SK-N-SH (cell line): ENCODE measurements around the gene SMPD3. TPM values are rescaled to one million over a fixed set of nuclear protein-coding genes. Genes with fewer than 3 reads are reported as not detected.

Experiments used
- CTCF ChIA-PET: fragments of 300-600, 350-600 bp; formaldehyde crosslinking; extraction: SDS; loops from one replicate; lab custom pipeline; 2021; lab: Yijun Ruan, JAX
- POLR2A ChIA-PET: fragments of 350-600 bp; sonication (Branson Sonifier 250); formaldehyde crosslinking; extraction: SDS; loops from one replicate; lab custom pipeline; 2020; ENCODE audit warnings: antibody characterized with exemption, inconsistent platforms; lab: Yijun Ruan, JAX
- DNase-seq: peaks from one replicate; pipeline ENCODE4 v3.0.0; 2012
- H2AFZ ChIP-seq: fragments of 200-600 bp; sonication (generic); 2 replicates; pipeline ENCODE4 v1.8.1; 2016; ENCODE audit warnings: antibody characterized with exemption, mild to moderate bottlenecking, low read depth
- H3F3A ChIP-seq: fragments of 200-600 bp; sonication (generic); replicated peaks from 2 replicates; pipeline ENCODE3; 2016; ENCODE audit warnings: antibody characterized with exemption, mild to moderate bottlenecking; ENCODE audit not compliant: insufficient read depth
- H3K27ac ChIP-seq, 2 experiments: fragments of 200-500 bp in 1 of 2; fragments of 200-600 bp in 1 of 2; sonication (Bioruptor generic) in 1 of 2; sonication (generic), shearing (Covaris generic) in 1 of 2; 2 replicates each; pipeline versions ENCODE4 v1.5.1 to v1.6.1; 2014 to 2016; ENCODE audit warnings: low read depth in 2 of 2, inconsistent platforms in 1 of 2, low read length in 1 of 2, mild to moderate bottlenecking in 1 of 2, mixed read lengths in 1 of 2
- H3K27me3 ChIP-seq: fragments of 200-600 bp; sonication (generic), shearing (Covaris generic); 2 replicates; pipeline ENCODE4 v1.6.1; 2016; ENCODE audit warnings: mixed run types; ENCODE audit not compliant: insufficient read depth
- H3K36me3 ChIP-seq, 2 experiments: fragments of 200-500 bp in 1 of 2; fragments of 200-600 bp in 1 of 2; sonication (Bioruptor generic) in 1 of 2; sonication (generic) in 1 of 2; replicated peaks in 1 of 2; 2 replicates each; pipeline versions ENCODE3 to v1.5.1; 2014 to 2016; ENCODE audit warnings: low read length in 1 of 2, mild to moderate bottlenecking in 1 of 2; ENCODE audit not compliant: insufficient read depth in 2 of 2, control insufficient read depth in 1 of 2
- H3K4me1 ChIP-seq, 2 experiments: fragments of 200-500 bp in 1 of 2; fragments of 200-600 bp in 1 of 2; sonication (Bioruptor generic) in 1 of 2; sonication (generic), shearing (Covaris generic) in 1 of 2; 2 replicates each; pipeline versions ENCODE4 v1.5.1 to v1.6.1; 2014 to 2016; ENCODE audit warnings: low read depth in 1 of 2, low read length in 1 of 2, mixed run types in 1 of 2; ENCODE audit not compliant: insufficient read depth in 2 of 2, control insufficient read depth in 1 of 2
- H3K4me2 ChIP-seq: fragments of 200-600 bp; sonication (generic), shearing (Covaris generic); 2 replicates; pipeline ENCODE4 v1.6.1; 2017; ENCODE audit warnings: mixed run types
- H3K4me3 ChIP-seq, 2 experiments: fragments of 200-500 bp in 1 of 2; fragments of 200-600 bp in 1 of 2; sonication (Bioruptor generic) in 1 of 2; sonication (generic), shearing (Covaris generic) in 1 of 2; 2 replicates each; pipeline versions ENCODE4 v1.5.1 to v1.8.1; 2014 to 2016; ENCODE audit warnings: low read depth in 2 of 2, inconsistent platforms in 1 of 2, low read length in 1 of 2, mild to moderate bottlenecking in 1 of 2, mixed read lengths in 1 of 2, moderate library complexity in 1 of 2
- H3K79me2 ChIP-seq: fragments of 200-600 bp; sonication (generic); 2 replicates; pipeline ENCODE4 v1.8.1; 2017; ENCODE audit warnings: mild to moderate bottlenecking; ENCODE audit not compliant: insufficient read depth
- H3K9ac ChIP-seq: fragments of 200-600 bp; sonication (generic); 2 replicates; pipeline ENCODE4 v1.6.1; 2017; ENCODE audit warnings: mixed run types
- H3K9me2 ChIP-seq: fragments of 200-600 bp; sonication (generic); 2 replicates; pipeline ENCODE4 v1.6.1; 2017; ENCODE audit warnings: mixed run types
- H3K9me3 ChIP-seq: fragments of 200-600 bp; sonication (generic); 2 replicates; pipeline ENCODE4 v1.6.1; 2017; ENCODE audit warnings: mixed run types, mild to moderate bottlenecking, moderate library complexity
- H4K20me1 ChIP-seq: fragments of 200-600 bp; sonication (generic); 2 replicates; pipeline ENCODE4 v1.6.1; 2017; ENCODE audit warnings: mild to moderate bottlenecking, mixed run types; ENCODE audit not compliant: insufficient read depth
- CHD2 ChIP-seq: fragments of 150-350 bp; IDR thresholded peaks from 2 replicates; pipeline ENCODE4 v1.6.1; 2018; ENCODE audit warnings: low read length; ENCODE audit not compliant: partially characterized antibody
- EZH2phosphoT487 ChIP-seq: fragments of 200-600 bp; sonication (generic); IDR thresholded peaks from 2 replicates; pipeline ENCODE4 v1.6.1; 2017; ENCODE audit warnings: low read depth, mixed run types, mild to moderate bottlenecking, antibody characterized with exemption, moderate library complexity, borderline replicate concordance
- FOSL2 ChIP-seq: IDR thresholded peaks from 2 replicates; pipeline ENCODE4 v1.4.0; 2012; ENCODE audit warnings: low read depth, mild to moderate bottlenecking, moderate library complexity, borderline replicate concordance
- FOXM1 ChIP-seq: IDR thresholded peaks from 2 replicates; pipeline ENCODE4 v1.4.0; 2012; ENCODE audit warnings: low read depth, mild to moderate bottlenecking
- GABPA ChIP-seq: IDR thresholded peaks from 2 replicates; pipeline ENCODE4 v1.4.0; 2012; ENCODE audit warnings: low read depth, mild to moderate bottlenecking
- JUND ChIP-seq: IDR thresholded peaks from 2 replicates; pipeline ENCODE4 v1.4.0; 2012
- MEF2A ChIP-seq: IDR thresholded peaks from 2 replicates; pipeline ENCODE4 v1.4.0; 2012; ENCODE audit warnings: low read depth, borderline replicate concordance
- RCOR1 ChIP-seq: fragments of 150-350 bp; IDR thresholded peaks from 2 replicates; pipeline ENCODE4 v1.6.1; 2017; ENCODE audit warnings: antibody characterized with exemption, low read length
- SIN3A ChIP-seq: IDR thresholded peaks from 2 replicates; pipeline ENCODE4 v1.6.1; 2012; ENCODE audit warnings: low read depth, mild to moderate bottlenecking, low read length, moderate library complexity, borderline replicate concordance
- SMC3 ChIP-seq: IDR thresholded peaks from 2 replicates; pipeline ENCODE4 v1.6.1; 2012; ENCODE audit warnings: low read depth, low read length, improper control_type of control experiment
- YY1 ChIP-seq: IDR thresholded peaks from 2 replicates; pipeline ENCODE4 v1.4.0; 2012; ENCODE audit warnings: low read depth, mild to moderate bottlenecking
- WGBS: methylation state at CpG from one replicate; pipeline ENCODE4 v1.1.6; 2017; ENCODE audit warnings: low lambda C conversion rate; 5-methylcytosine and 5-hydroxymethylcytosine counted together
- polyA plus RNA-seq, 3 experiments: library from polyadenylated mRNA; depleted of rRNA; stranded (reverse); fragments of >200 nt; gene quantifications; 2 replicates each; pipeline ENCODE4 v1.2.3, GENCODE V29; 2012
- TF ChIP-seq, protein P1 (sequence below): IDR thresholded peaks from 2 replicates; pipeline ENCODE4 v1.6.1; 2012; ENCODE audit warnings: mild to moderate bottlenecking, low read depth, low read length, moderate library complexity
- TF ChIP-seq, protein P2 (sequence below): IDR thresholded peaks from 2 replicates; pipeline ENCODE4 v1.4.0; 2012; ENCODE audit warnings: low read depth, borderline replicate concordance
- TF ChIP-seq, protein P3 (sequence below): IDR thresholded peaks from 2 replicates; pipeline ENCODE4; 2012

Gene SMPD3
- polyA plus RNA-seq, 1 of the 3 experiments (the other 2 are of a cell fraction): 0.38 TPM

DNA sequence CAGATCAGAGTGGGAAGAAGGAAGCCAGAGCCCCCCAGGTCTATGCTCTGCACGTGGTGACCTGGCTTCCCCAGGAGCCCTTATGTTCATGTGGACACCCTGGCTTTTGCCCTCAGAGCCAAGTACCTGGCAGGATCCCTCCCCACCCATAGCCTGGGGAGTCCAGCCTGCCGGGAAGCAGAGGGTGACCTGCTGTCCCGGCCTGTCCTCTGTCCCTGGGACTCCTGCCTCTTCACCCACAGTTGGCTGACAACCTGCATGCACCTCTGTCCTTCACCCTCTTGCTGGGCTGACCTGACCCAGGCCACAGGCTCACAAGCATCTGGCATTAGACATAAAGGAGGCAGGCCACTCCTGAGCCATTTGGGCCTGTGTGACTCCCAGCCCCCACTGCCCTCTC lies 60.2 kb downstream of the SMPD3 start:
- H2AFZ ChIP-seq: no peak overlapping the region
- TF ChIP-seq CHD2: no peak
- TF ChIP-seq FOSL2: no peak
- TF ChIP-seq GABPA: no peak
- TF ChIP-seq JUND: no peak
- TF ChIP-seq, protein P1, sequence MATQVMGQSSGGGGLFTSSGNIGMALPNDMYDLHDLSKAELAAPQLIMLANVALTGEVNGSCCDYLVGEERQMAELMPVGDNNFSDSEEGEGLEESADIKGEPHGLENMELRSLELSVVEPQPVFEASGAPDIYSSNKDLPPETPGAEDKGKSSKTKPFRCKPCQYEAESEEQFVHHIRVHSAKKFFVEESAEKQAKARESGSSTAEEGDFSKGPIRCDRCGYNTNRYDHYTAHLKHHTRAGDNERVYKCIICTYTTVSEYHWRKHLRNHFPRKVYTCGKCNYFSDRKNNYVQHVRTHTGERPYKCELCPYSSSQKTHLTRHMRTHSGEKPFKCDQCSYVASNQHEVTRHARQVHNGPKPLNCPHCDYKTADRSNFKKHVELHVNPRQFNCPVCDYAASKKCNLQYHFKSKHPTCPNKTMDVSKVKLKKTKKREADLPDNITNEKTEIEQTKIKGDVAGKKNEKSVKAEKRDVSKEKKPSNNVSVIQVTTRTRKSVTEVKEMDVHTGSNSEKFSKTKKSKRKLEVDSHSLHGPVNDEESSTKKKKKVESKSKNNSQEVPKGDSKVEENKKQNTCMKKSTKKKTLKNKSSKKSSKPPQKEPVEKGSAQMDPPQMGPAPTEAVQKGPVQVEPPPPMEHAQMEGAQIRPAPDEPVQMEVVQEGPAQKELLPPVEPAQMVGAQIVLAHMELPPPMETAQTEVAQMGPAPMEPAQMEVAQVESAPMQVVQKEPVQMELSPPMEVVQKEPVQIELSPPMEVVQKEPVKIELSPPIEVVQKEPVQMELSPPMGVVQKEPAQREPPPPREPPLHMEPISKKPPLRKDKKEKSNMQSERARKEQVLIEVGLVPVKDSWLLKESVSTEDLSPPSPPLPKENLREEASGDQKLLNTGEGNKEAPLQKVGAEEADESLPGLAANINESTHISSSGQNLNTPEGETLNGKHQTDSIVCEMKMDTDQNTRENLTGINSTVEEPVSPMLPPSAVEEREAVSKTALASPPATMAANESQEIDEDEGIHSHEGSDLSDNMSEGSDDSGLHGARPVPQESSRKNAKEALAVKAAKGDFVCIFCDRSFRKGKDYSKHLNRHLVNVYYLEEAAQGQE: no peak
- TF ChIP-seq, protein P2, sequence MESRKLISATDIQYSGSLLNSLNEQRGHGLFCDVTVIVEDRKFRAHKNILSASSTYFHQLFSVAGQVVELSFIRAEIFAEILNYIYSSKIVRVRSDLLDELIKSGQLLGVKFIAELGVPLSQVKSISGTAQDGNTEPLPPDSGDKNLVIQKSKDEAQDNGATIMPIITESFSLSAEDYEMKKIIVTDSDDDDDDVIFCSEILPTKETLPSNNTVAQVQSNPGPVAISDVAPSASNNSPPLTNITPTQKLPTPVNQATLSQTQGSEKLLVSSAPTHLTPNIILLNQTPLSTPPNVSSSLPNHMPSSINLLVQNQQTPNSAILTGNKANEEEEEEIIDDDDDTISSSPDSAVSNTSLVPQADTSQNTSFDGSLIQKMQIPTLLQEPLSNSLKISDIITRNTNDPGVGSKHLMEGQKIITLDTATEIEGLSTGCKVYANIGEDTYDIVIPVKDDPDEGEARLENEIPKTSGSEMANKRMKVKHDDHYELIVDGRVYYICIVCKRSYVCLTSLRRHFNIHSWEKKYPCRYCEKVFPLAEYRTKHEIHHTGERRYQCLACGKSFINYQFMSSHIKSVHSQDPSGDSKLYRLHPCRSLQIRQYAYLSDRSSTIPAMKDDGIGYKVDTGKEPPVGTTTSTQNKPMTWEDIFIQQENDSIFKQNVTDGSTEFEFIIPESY: no peak
- no peak for TF ChIP-seq FOXM1
- TF ChIP-seq SIN3A: no peak
- TF ChIP-seq MEF2A: no peak
- TF ChIP-seq RCOR1: no peak
- TF ChIP-seq, protein P3, sequence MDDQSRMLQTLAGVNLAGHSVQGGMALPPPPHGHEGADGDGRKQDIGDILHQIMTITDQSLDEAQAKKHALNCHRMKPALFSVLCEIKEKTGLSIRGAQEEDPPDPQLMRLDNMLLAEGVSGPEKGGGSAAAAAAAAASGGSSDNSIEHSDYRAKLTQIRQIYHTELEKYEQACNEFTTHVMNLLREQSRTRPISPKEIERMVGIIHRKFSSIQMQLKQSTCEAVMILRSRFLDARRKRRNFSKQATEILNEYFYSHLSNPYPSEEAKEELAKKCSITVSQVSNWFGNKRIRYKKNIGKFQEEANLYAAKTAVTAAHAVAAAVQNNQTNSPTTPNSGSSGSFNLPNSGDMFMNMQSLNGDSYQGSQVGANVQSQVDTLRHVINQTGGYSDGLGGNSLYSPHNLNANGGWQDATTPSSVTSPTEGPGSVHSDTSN: no peak
- no peak for TF ChIP-seq YY1
- TF ChIP-seq EZH2phosphoT487: no peak
- no peak for TF ChIP-seq SMC3
- TF ChIP-seq, all 33 proteins: peak for 0
- H3K27me3 ChIP-seq: peaks cover 13% of the 10 kb centered on the region; the same call in 1 of the 2 replicates
- H3K4me3 ChIP-seq: no peak overlapping the region
- no peaks in the 10 kb centered on the region for H3F3A ChIP-seq
- 0% methylated on average over 2 of the region's 3 CpGs for WGBS
- no peaks in the 10 kb centered on the region for H3K9me2 ChIP-seq
- H3K79me2 ChIP-seq: no peaks in the 10 kb centered on the region
- POLR2A ChIA-PET: no interaction called here
- no peak for DNase-seq
- no peak overlapping the region for H3K9ac ChIP-seq
- CTCF ChIA-PET: interaction anchor here (0.7 to 1.4 kb wide), 4 partner anchors 12 to 133 kb away, joined by 3 to 4 read pairs (median 3); no protein-coding TSS in a partner anchor
- no peaks in the 10 kb centered on the region for H4K20me1 ChIP-seq
- H3K4me1 ChIP-seq: no peaks in the 10 kb centered on the region
- H3K36me3 ChIP-seq: no peaks in the 10 kb centered on the region
- no peak overlapping the region for H3K4me2 ChIP-seq
- no peaks in the 10 kb centered on the region for H3K9me3 ChIP-seq
- H3K27ac ChIP-seq: no peak overlapping the region
